Tibial nerve (tissue), 3 donors: ENCODE data around the gene DNAJC1.

Source experiments
- POLR2A ChIP-seq, 2 donors: fragments of 450-650 bp; IDR thresholded peaks; one replicate each; pipeline ENCODE4 v1.6.1; 2017; ENCODE audit warnings: antibody characterized with exemption in 2 of 2, mild to moderate bottlenecking in 2 of 2, moderate library complexity in 2 of 2
- TF ChIP-seq, protein P1 (sequence below), 5 experiments: fragments of 200-600 bp in 3 of 5; fragments of 450-650 bp in 2 of 5; sonication (generic) in 3 of 5; IDR thresholded peaks; one replicate each; pipeline ENCODE4 v1.5.1; 2016 to 2019; ENCODE audit warnings: antibody characterized with exemption in 5 of 5, mild to moderate bottlenecking in 3 of 5, moderate library complexity in 2 of 5

DNA sequence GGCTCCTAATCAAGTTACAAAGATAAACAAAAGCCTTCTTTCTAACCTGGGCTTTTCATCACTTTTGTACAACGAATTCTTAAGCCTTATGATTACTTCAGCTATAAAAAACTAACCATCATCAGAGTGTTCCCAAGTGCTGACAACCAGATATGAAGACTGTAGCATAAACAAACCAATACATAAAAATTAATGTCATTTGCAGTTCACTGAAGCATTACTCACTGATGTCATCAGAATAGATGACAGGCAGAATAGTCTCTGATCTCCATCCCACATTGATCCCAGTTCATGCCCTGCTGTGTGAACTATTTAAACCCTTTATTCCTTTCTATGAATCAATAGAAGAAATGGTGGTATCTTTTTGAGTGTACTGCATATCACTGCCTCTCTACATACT lies 84.4 kb downstream of the DNAJC1 start:
- TF ChIP-seq, protein P1, sequence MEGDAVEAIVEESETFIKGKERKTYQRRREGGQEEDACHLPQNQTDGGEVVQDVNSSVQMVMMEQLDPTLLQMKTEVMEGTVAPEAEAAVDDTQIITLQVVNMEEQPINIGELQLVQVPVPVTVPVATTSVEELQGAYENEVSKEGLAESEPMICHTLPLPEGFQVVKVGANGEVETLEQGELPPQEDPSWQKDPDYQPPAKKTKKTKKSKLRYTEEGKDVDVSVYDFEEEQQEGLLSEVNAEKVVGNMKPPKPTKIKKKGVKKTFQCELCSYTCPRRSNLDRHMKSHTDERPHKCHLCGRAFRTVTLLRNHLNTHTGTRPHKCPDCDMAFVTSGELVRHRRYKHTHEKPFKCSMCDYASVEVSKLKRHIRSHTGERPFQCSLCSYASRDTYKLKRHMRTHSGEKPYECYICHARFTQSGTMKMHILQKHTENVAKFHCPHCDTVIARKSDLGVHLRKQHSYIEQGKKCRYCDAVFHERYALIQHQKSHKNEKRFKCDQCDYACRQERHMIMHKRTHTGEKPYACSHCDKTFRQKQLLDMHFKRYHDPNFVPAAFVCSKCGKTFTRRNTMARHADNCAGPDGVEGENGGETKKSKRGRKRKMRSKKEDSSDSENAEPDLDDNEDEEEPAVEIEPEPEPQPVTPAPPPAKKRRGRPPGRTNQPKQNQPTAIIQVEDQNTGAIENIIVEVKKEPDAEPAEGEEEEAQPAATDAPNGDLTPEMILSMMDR (IDR thresholded peaks at IDR 0.05), result no peak
- no peak for TF ChIP-seq POLR2A (IDR thresholded peaks at IDR 0.05)
